ENCODE data around the gene BHLHA15.

The BHLHA15 gene

DNA sequence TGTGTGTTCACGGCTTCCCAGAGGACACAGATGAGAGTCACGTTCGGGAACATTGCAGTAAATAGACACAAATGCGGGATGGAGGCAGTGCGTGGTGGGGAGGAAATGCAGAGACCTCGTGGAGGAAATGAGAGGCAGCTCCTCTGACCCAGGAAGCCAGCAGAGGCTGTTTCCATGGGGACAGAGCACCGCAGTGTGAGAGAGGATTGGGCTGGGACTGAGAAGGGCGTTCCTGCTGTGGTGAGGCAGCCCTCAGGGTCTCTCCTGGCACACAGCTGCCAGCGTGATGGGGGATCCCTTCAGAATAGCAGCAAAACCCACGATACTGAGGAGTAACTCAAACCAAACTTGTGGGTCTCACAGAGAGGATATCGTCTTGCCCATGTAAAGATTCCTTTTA, 21.7 kb upstream of the BHLHA15 start:
- DNase-seq: no peak

DNA sequence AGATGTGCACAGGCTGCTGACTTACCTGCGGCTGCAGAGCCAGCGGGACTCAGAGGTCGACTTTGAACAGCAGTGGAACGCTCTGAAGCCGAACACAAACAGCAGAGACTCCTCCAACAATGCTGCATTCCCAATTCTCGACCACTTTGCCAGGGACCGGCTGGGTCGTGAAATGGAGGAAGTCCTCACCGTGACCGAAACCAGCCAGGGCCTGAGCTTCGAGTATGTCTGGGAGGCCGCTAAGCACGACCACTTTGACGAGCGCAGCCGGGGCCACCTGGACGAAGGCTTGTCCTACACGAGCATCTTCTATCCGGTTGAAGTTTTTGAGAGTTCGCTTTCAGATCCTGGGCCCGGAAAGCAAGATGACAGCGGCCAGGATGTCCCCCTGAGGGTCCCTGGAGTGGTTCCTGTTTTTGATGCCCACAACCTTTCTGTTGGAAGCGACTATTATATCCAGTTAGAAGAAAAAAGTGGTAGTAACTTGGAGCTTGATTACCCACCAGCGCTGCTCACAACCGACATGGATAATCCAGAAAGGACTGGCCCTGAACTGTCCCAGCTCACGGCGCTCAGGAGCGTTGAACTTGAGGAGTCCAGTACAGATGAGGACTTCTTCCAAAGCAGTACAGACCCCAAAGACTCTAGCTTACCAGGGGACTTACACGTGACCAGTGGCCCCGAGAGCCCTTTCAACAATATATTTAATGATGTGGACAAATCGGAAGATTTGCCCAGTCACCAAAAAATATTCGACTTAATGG, 19.4 kb upstream of the BHLHA15 start:
- no peak for DNase-seq

DNA sequence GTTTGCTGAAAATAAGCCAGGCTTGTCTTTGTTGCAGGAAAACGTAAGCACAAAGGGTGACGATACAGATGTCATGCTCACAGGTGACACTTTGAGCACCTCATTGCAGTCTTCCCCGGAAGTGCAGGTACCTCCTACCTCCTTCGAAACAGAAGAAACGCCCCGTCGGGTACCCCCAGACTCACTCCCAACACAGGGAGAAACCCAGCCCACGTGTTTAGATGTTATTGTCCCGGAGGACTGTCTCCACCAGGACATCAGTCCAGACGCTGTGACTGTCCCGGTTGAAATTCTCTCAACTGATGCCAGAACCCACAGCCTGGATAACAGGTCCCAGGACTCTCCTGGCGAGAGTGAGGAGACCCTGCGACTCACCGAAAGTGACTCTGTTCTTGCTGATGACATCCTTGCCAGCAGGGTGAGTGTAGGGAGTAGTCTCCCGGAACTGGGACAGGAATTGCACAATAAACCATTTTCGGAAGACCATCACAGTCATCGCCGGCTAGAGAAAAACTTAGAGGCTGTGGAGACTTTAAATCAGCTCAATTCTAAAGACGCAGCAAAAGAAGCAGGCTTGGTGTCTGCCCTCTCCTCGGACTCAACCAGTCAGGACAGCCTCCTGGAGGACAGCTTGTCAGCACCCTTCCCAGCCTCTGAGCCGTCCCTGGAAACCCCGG, 18.3 kb upstream of the BHLHA15 start:
- DNase-seq: no peak

DNA sequence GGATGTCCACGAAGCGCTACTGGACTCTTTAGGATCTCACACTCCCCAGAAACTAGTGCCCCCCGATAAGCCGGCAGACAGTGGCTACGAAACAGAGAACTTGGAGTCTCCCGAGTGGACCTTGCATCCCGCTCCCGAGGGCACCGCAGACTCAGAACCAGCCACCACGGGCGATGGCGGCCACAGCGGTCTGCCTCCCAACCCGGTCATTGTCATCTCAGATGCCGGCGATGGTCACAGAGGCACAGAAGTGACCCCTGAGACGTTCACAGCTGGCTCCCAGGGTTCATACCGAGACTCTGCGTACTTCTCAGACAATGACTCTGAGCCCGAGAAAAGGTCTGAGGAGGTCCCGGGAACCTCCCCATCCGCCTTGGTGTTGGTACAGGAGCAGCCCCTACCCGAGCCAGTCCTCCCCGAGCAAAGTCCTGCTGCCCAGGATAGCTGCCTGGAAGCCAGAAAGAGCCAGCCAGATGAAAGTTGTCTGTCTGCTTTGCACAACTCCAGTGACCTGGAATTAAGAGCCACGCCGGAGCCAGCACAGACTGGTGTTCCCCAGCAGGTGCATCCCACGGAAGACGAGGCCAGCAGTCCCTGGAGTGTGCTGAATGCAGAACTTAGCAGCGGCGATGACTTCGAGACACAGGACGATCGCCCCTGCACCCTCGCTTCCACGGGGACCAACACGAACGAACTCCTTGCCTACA, 17.6 kb upstream of the BHLHA15 start:
- no peak for DNase-seq

DNA sequence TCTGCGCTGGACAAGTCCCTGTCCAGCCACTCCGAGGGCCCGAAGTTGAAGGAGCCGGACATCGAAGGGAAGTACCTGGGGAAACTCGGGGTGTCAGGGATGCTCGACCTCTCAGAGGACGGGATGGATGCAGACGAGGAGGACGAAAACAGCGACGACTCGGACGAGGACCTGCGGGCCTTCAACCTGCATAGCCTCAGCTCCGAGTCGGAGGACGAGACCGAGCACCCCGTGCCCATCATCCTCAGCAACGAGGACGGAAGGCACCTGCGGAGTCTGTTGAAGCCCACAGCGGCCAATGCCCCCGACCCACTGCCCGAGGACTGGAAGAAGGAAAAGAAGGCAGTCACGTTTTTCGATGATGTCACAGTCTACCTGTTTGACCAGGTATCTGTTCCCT, 17.1 kb upstream of the BHLHA15 start:
- no peak for DNase-seq

DNA sequence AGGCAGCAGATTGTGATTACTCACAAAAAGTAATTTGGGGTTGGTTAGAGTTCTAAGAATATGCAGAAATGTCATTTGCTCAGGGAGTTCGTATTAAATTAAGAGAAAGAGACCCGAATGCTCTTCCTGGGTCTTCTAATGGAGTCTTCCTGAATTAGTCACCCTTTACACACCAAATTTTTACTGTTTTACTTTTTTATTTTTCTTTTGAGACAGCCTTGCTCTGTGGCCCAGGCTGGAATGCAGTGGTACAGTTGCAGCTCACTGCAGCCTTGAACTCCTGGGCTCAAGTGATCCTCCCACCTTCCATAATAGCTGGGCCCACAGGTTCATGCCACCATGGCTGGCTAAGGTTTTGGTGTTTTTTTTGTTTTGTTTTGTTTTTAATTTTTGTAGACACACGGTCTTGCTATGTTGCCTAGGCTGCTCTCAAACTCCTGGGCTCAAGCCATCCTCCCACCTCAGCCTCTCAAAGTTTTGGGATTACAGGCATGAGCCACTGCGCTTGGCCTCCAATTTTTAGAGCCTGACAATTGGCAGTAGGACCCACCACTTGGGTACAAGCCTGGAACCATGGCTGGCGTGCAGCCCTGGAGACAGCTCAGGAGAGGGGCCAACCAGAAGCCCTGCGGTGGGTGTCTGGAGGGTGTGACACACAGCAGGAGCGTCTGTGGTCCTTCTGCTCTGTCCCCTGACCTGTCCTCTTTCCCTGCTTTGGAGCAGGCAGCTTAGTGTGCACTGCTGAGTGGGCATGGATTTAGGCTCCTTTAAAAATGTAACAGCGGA, 16.4 kb upstream of the BHLHA15 start:
- no peak for DNase-seq

DNA sequence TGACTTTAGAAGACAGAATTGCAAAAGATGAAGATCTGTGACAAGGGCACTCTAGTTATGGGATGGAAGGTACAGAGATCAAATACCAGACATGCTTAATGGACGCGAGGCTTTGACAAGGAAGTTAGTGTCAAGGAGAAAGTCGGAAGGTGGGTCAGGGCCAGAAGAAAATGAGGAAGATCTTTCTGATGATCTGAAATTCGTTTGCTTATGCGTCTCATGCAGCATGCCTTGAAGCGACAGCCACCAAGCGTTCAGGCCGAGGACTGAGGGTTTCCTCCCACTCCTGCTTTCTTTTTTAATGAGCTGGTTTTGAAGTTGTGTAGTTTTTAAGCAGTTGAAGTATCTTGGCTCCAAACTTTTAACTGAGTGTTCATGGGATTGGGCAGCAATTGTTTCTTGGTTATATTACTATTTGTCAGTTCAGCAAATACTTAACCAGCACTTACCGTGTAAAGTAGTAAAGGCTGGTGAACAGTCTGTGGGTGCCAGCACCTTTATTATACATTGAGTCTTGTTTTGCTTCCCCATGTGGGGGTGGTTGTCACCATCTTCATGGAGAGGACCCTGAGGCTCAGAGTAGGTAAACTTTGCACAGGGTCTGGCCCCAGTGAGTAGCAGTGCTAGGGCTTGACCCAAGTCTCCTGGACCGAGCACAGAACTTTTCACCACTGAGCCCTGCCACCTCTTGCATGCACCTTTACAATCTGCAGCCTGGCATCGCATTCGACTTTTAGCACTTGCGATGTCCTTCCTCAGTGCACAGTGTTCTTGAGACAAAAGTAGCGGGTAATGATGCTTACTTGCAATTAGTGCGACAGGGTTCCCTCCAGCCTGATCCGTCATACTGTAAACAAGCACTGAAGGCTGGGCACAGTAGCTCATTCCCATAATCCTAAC, 14.3 kb upstream of the BHLHA15 start:
- DNase-seq: no peak

DNA sequence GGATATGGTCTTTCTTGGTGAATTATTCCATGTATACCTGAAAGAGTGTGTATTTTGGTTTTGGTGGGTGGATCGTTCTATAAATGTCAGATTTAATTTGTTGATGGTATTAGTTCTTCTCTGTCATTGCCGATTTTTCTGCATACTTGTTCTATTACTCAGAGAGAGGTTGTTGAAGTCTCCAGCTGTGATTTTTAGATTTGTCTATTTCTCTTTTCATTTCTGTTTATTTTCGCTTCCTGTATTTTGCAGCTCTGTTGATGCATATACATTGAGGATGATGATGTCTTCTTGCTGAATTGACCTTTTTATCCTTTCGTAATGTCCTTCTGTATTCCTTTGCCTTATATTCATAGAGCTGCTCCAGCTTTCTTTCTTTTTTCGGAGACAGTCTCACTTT, 12.1 kb upstream of the BHLHA15 start:
- DNase-seq: no peak

DNA sequence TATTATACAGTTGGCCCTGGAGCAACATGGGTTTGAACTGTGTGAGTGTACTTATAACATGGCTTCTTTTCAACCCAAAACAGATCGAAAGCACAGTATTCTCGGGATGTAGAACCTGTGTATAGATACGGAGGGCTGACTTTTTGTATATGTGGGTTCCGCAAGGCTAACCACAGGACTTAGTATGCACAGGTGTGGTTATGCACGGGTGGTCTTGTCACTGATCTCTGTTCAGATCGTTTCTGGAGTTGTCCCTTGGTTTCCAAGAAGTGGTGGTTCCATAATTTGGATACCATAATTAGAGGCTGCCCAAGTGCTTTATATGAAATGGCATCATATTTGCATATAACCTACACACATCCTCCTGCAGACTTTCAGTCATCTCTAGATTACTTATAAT, 10.9 kb upstream of the BHLHA15 start:
- no peak for DNase-seq

DNA sequence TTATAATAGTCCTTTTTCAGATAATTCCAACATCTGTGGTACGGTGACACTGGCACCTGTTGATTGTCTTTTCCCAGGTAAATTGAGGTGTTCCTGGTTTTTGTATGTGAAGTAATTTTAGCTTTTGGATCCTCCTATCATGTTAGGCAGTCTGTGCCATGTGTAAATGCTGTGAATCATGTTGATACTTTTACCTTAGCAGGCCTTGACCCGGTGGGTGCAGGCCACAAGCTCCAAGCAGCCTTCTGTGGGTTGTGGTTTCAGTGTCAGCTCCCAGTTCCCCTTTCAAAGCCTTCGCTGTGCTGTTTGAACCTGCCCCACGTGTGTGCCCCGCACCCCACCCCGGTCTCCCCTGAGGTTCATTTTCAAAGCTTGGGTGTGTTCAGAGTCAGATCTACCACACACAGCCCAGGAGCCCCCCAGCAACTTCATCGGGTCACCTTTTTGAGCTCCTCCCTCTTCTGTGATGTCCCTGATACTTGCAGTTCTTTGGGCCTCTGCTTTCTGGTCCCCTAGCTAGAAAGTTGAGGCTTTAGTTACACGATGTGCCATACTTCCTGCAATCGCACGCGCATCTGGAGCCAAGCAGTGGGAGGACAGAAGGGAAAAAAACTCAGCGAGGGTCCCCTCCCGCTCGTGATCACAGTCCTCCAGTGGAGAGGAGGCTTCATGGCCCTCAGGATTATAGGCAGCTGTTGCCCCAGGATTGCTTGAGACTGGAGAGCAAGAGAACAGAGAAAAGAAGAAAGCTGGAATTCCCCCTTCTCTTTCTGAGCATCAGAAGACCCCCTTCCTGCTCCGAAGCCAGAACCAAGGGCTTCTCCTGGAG, 8.7 kb upstream of the BHLHA15 start:
- DNase-seq: peak; percentile 14 to 63

DNA sequence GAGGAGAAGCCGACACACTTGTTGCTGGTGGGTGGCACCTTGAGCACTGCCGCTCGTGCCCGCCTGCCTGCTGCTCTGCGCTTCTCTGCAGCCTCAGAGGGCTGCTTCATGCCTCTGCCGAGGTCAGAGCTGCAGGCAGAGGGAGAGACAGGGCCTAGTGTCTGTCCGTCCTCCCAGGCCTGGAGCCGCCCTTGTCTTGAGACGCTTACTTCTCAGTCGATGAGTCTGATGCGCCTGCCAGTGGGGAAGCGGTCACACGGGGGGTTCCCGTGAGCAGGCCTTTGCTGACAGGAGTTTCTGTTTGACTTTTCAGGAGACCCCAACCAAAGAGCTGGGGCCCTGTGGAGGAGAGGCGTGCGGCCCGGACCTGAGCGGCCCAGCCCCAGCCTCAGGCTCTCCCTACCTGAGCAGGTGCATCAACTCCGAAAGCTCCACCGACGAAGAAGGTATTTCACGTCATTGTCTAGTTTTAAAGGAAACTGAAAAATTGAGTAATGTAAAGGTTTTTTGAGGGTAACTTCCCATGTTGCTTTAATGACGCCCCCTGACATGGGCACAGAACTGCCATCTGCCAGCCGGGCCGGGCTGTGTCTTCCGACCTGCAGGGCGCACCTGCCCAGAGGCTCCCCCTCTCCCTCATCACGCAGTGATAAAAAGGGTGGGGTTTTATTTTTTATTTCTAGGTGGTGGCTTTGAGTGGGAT, 7.8 kb upstream of the BHLHA15 start:
- DNase-seq: no peak

DNA sequence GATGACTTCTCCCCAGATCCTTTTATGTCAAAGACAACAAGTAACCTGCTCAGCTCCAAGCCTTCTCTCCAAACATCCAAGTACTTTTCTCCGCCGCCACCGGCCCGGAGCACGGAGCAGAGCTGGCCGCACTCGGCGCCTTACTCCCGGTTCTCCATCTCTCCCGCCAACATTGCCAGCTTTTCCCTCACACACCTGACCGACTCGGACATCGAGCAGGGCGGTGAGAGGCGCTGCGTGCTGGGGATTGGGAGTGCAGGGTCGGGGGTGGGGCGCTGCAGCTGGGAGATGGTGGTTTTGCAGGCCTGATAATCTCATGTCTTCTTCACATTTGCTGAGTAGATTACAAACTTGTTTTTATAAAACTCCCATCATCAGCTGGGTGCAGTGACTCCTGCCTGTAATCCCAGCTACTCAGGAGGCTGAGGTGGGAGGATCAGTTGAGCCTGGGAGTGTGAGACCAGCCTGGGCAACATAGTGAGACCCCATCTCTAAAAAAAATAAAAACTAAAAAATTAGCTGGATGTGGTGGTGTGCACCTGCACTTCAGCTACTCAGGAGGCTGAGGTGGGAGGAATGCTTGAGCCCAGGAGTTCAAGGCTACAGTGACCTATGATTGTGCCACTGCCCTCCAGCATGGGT, 7.2 kb upstream of the BHLHA15 start:
- no peak for DNase-seq

DNA sequence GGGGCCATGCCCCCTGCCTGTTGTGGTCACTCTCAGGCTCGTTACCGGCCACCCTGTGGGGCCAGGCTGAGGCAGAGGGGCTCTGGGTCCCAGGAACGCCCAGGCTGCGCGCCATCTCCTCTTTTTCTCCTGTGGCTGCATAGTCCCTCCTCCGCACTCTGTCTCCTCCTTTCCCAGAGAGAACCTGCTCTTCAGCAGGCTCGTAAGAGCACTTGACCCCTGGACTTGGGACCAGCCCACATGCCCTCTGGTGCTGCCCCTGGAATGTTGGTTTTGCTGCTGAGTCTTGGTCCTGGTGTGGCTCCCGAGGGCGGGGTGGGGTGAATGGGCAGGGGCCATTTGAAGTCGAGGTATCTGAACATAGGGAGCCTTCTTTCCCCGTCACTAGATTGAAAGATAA, 6.6 kb upstream of the BHLHA15 start:
- DNase-seq: no peak

DNA sequence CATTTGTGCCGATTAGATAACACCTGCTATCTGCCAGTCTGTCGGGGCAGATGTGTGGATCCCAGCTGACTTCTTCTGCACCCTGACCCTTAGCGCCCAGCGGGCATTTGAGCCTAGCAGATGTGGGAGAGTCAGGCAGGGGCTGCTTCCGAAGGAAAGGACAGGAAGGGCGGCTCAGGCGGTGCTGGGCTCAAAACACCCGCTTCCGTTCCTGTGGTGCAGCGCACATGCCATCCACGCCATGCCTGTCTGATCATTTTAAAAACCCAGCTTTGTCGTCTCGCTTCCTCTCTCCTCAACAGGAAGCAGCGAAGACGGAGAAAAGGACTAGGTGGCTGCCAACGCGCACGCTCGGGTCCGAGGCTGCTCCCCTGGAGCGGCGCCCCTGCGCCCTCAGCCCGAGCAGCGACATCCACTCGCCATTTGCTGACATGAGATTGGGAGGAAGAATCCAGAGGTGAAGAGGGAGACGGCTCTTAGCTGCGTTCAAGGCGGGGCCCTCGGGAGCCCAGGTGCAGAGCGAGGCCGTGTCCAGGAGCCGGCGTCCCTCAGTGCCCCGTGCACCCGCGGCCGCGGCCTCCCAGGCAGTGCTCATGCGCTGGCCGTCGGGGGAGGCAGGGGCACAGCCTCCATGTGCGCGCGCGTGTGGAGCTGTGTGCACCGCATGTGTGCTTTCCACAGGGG, 5.9 kb upstream of the BHLHA15 start:
- no peak for DNase-seq

DNA sequence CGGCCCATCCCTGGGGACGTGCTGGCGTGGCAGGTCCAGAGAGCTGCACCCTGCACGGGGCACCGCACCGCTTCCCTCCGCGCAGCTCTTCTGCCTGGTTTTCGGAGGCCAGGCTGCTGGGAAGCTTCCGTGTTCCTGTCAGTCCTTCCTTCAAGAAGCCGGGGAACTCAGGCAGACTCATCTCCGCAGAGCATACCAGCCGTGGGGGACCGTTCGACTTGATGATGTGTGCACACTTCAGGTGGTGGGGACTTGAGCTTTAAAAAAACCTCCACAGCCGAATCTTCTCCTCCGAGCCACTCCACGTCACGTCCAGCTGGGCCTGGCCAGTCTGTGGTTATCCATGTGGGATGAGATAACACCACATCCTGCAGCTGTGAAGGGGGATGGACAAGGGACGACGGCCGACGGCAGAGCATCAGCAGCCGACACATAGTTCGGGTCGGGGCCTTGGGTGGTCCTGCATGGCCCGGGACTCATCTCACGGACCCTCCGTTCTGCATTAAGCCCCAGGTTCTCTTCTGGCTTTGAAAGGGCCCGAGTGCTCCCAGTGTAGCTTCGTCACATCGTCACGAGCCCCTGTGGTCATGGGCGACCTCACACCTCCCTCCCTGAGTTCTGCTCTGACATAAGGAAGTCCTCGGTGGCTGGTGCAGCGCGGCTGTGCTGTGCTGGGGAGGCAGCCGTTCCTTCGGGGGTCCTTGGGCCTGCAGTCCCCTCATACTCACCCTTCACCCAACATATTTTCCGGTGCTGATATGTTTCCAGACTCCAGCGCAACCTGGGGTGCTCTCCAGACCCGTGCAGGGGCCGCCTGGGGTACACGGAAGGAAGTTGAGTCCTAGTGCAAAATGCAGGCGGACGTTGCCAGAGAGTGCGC, 4.5 kb upstream of the BHLHA15 start:
- no peak for DNase-seq

DNA sequence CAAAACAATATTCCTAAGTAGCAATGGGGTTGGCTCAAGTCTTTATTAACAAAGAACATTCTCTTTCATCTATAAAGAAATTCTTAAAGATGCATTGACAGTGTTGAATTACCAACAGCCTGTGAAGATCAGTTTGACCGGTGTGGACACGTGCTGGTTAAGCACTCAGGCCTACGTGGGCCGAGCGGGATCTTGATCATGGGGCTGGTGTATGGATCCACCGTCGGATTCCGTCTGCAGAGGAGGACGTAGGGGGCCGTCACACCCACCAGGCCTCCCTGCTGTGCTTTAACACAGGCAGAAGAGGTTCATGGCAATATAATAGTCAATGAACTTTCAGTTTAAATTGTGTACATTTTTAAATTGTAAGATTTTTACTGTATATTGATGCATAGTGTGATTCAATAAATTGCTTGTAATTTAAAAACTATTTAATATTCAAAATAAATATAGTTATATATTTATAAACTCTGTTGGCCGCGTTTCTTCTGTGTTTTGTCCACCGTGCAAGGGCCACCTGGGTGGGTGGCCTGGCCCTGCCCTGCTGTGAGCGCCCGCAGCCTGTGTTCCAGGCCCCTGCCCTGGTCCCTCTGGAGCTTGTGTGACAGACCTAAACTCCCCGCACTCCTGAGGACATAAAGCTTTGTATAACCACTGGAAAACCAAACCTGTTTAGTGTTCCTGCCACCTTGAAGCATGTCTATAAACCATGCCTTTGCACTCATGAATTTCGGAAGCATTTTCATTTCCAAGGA, 1.9 kb upstream of the BHLHA15 start:
- no peak for DNase-seq

DNA sequence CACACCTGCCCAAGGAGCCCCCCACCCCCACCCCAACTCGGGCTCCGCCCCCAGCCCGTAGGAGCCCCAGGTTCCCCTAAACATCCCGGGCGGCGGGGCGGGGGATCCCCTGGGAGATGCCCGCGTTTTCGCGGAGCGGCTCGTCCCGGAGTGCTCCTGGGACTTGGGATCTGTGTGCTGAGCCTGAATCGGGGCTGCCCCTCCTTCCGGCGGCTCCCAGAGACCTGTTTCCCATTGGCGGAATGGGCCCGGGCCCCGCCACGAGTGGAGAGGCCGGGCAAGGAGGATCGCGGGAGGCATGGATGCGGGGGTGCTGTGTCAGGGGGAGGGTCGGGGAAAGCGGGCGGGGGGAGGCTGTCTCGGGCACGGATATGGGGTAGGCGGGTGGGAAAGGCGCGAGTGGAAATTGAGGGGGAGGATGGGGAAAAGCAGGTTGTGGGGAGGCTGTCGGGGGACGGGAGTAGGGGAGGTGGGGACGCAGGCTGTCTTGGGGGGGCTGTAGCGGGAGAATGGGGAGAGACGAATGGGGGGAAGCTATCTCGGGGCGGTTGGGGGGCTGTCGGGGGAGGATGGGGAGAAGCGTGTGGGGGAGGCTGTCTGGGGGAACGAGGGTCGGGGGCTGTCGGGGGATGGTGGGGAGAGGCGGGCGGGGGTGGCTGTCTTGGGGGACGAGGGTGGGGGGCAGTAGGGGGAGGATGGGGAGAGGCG, 572 bp upstream of the BHLHA15 start:
- DNase-seq: no peak

All from inflammatory macrophage (primary cell).